ENCODE results near the gene LCN6. TPM values are rescaled to one million over a fixed set of nuclear protein-coding genes. Genes with fewer than 3 reads are reported as not detected.

Gene LCN6
- total and polyA plus RNA-seq, 2 of the 13 experiments (the other 11 are each of a cell fraction or from before 2014, with no cell fraction given): not detected

- no peak for TF ChIP-seq ZNF780A (CRISPR knock-in tag; IDR thresholded peaks at IDR 0.05)
- TF ChIP-seq SMC3 (IDR thresholded peaks at IDR 0.05; ENCODE audit: low read length): no peak
- TF ChIP-seq POLR2G (IDR thresholded peaks at IDR 0.05; ENCODE audit: low read depth, low read length): 0 out of 2 replicates have a peak, but pooled peaks have one; percentile 45
- TF ChIP-seq ZSCAN12 (CRISPR knock-in tag; IDR thresholded peaks at IDR 0.05): no peak
- no peak for TF ChIP-seq HMGXB3 (CRISPR knock-in tag; IDR thresholded peaks at IDR 0.05; ENCODE audit: borderline replicate concordance)
- TF ChIP-seq HNF1A (IDR thresholded peaks at IDR 0.05; ENCODE audit: low read depth): peak; percentile 91
- peak; percentile 86; the same call in 1 of the 2 replicates for TF ChIP-seq HNF1A (CRISPR knock-in tag; IDR thresholded peaks at IDR 0.05; ENCODE audit: borderline replicate concordance)
- TF ChIP-seq HDAC6 (IDR thresholded peaks at IDR 0.05; ENCODE audit: low read depth, low read length): no peak
- TF ChIP-seq KDM3A (CRISPR knock-in tag; IDR thresholded peaks at IDR 0.05; ENCODE audit: low read depth): no peak
- peak; percentile 58 for TF ChIP-seq SAP130 (CRISPR knock-in tag; IDR thresholded peaks at IDR 0.05; ENCODE audit: low read depth)
- no peak for TF ChIP-seq NFRKB (IDR thresholded peaks at IDR 0.05)
- TF ChIP-seq HNRNPUL1 (IDR thresholded peaks at IDR 0.05; ENCODE audit: low read depth, low read length): no peak
- TF ChIP-seq U2AF2 (IDR thresholded peaks at IDR 0.05; ENCODE audit: low read depth, low read length): no peak
- no peak for TF ChIP-seq ZNF558 (CRISPR knock-in tag; IDR thresholded peaks at IDR 0.05; ENCODE audit: borderline replicate concordance)
- no peak for TF ChIP-seq ZNF275 (CRISPR knock-in tag; IDR thresholded peaks at IDR 0.05; ENCODE audit: borderline replicate concordance)
- TF ChIP-seq MTF2 (CRISPR knock-in tag; IDR thresholded peaks at IDR 0.05; ENCODE audit: borderline replicate concordance): no peak
- TF ChIP-seq NAIF1 (CRISPR knock-in tag; IDR thresholded peaks at IDR 0.05; ENCODE audit: borderline replicate concordance): no peak
Observed at GRCh38 chr9:136789523-136789937, 41.2 kb upstream of the LCN6 start (continued).
